Spleen (tissue), 7 donors: ENCODE measurements around the gene KRT9.

ENCODE experiments used
- CTCF ChIP-seq, 11 experiments: fragments of 200-600 bp in 7 of 11; fragments of 450-650 bp in 4 of 11; sonication (generic) in 4 of 11; IDR thresholded peaks in 8 of 11; conservative IDR thresholded peaks in 3 of 11; 1 replicate in 7 of 11; 2 replicates in 4 of 11; pipeline versions ENCODE4 v1.4.0 to v1.8.0; 2016 to 2021; ENCODE audit warnings: antibody characterized with exemption in 11 of 11, inconsistent platforms in 4 of 11, mild to moderate bottlenecking in 1 of 11
- POLR2A ChIP-seq, 3 donors: fragments of 450-650 bp; IDR thresholded peaks; one replicate each; pipeline ENCODE4 v1.5.1; 2017; ENCODE audit warnings: antibody characterized with exemption in 3 of 3, mild to moderate bottlenecking in 1 of 3
- POLR2AphosphoS5 ChIP-seq, 3 donors: sonication (generic); formaldehyde crosslinking; IDR thresholded peaks; one replicate each; pipeline ENCODE4 v1.5.1; 2017; ENCODE audit warnings: antibody characterized with exemption in 3 of 3
- donor health status: DM: no; HTN: no; CAD: no; lungs with moderate emphysema.
- donor health status: DM: no; HTN: no; CAD: no.
- donor health status: DM: no; HTN: no; CAD: no.

GRCh38 chr17:41563607-41564170, 8.2 kb downstream of the KRT9 start:
- TF ChIP-seq CTCF (IDR thresholded peaks at IDR 0.05 in 8 of 11, conservative IDR thresholded peaks at IDR 0.05 in 3 of 11) (no peak), POLR2AphosphoS5 (IDR thresholded peaks at IDR 0.05) (no peak), POLR2A (IDR thresholded peaks at IDR 0.05) (no peak)
